GM18505 (cell line): ENCODE data around the gene MYO9B.
"Not testable (repeated sequence)": the region's sequence is repeated elsewhere in the genome, so short reads cannot be mapped to it uniquely, and the experiment has no call there.

Experiments
- ATAC-seq: cut with Tn5 transposase; IDR thresholded peaks from one replicate; pipeline ENCODE4 v1.9.1; 2021; ENCODE audit not compliant: unreplicated experiment
- POLR2A ChIP-seq: IDR thresholded peaks from 4 replicates; pipeline ENCODE4 v1.6.1; 2011; ENCODE audit warnings: borderline replicate concordance; ENCODE audit not compliant: insufficient read depth, insufficient read length; ENCODE audit errors: extremely low read depth

Gene MYO9B

DNA sequence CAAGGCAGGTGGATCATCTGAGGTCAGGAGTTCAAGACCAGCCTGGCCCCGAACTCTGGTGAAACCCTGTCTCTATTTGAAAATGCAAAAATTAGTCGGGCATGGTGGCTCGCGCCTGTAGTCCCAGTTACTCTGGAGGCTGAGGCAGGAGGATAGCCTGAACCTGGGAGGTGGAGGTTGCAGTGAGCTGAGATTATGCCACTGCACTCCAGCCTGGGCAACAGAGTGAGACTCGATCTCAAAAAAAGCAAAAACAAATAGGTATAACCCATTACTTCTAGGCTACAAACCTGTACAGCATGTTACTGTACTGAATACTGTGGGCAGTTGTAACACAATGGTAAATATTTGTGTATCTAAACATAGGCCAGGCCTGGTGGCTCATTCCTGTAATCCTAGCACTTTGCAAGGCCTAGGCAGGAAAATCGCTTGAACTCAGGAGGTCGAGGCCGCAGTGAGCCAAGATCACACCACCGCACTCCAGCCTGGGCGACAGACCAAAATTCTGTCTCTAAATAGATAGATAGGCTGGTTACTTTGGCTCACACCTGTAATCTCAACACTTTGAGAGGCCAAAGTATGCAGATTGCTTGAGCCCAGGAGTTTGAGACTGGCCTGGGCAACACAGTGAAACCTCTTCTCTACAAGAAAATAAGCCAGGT lies 63.5 kb downstream of the MYO9B start:
- ATAC-seq = no peak
- TF ChIP-seq POLR2A = no peak

DNA sequence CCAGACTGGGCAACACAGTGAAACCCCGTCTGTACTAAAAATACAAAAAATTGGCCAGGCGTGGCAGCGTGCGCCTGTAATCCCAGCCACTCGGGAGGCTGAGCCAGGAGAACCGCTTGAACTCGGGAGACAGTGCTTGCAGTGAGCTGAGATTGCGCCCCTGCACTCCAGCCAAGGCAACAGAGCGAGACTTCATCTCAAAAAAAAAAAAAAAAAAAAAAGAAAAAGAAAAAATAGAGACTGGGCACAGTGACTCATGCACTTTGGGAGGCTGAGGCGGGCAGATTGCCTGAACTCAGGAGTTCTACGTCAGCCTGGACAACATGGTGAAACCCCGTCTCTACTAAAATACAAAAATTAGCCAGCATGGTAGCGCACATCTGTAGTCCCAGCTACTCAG lies 69.2 kb downstream of the MYO9B start:
- not testable (repeated sequence) for ATAC-seq

DNA sequence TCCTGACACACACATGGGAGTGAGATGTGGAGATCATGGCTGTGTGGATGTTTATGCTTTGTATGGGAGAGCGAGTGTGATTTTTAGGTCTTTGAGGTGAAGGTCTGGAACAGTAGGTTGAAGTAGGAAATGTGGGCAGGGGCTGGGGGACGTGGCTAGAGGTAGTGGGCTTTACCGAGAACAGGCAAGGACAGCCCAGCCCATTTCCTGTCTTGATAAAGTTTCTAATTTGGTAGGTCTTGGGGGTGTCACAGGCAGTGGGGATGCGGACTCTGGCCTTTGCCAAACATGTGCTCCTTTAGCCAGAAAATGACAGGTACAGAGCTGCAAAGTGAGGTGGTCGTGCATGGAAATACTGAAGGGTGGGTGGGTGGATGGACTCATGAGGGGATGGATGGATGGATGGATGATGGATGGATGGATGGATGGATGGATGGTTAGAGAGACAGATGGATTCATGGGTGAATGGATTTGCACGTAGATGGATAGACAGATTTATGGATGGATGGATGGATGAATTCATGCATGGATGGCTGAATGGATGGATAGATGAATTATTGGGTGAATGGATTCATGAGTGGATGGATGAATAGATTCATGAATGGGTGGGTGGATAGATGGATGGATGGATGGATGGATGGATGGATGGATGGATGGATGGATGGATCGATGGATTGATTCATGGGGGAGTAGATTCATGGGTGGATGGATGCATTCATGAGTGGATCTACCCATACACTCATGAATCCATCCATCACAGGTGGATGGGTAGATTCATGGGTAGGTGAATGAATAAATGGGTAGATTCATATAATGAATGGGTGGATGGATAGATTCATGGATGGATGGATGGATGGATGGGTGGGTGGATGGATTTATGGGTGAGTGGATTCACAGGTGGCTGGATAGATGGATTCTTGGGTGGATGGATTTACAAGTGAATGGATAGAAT lies 70.2 kb downstream of the MYO9B start:
- no peak for TF ChIP-seq POLR2A
- ATAC-seq = no peak

DNA sequence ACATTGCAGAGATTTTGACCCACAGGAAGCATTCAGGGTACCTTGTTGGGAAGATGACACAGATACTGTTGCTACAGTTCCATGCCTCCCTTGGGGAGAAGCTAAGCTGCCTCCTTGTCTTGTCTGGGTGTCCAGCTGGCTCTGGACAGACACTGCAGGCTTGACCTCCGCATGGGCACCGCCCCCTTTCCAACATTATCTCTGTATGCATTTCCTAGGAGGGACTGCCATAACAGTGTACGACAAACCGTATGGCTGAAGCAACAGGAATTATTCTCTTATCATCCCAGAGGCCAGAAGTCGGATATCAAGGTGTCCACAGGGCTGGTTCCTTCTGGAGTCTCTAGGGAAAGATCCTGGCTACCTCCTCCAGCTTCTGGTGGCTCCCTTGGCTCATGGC lies 72.6 kb downstream of the MYO9B start:
- ATAC-seq = no peak
- TF ChIP-seq POLR2A = no peak

DNA sequence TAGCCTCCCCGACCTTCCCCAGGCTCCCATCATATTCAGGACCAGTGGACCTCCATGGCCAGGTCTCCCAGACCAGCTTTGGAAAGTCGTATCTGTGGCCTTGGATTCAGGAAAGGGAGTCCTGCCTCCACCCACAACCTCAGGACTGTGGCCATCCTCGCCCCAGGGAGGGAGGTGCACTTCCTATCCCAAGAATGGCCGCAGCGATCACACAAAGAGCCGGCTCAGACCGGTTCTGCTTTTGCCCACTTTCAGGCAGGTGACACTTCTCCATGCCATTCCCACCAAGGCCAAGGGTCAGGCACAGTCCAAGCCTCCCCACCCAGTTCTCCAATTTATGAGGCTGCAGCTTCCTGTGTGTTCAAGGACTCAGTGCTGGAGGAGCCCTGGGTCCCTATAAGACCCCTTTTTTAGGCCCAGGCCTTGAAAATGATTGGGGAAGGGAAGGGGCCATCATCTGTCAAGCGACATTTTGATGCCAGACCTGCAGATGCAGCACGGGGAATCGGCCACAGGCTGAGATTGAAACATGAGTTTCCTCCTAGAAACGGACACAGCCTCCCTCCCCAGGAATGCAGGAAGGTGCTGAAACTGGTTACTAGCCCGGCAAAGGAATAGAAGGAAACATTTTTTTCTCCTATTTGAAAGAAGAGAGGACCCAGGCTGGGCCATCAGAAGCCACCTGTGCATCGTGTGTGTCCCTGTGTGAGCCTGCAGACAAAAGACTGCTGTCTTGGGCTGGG lies 74.0 kb downstream of the MYO9B start:
- no peak for ATAC-seq

DNA sequence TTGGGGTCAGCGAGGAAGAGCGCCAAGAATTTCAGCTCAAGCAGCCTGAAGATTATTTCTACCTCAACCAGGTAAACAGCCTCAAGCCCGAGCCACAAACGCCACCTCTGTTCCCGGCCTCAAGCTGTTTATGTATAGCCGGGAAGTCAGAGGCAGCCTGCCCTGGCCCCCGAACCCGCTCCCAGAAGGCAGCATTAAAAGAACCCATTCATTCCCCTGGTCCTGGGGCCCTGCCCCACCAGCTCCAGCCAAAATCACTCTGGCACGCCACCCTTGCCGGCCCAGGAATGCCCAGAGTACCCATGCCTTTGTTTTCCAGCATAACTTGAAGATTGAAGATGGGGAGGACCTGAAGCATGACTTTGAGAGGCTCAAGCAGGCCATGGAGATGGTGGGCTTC lies 78.4 kb downstream of the MYO9B start:
- ATAC-seq = no peak
- TF ChIP-seq POLR2A = no peak

More for the DNA sequence above, 74.0 kb downstream of the MYO9B start:
- no peak for TF ChIP-seq POLR2A

DNA sequence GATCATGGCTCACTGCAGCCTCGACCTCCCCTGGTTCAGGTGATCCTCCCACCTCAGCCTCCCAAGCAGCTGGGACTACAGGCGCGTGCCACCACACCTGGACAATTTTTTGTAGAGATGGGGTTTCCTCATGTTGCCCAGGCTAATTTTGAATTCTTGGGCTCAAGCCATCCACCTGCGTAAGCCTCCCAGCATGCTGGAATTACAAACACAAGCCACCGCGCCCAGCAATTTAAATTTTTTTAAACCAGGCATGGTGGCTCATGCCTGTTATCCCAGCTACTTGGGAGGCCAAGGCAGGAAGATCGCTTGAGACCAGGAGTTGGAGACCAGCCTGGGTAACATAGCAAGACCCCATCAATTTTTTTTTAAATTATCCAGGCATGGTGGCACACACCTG lies 79.7 kb downstream of the MYO9B start:
- no peak for TF ChIP-seq POLR2A
- no peak for ATAC-seq

DNA sequence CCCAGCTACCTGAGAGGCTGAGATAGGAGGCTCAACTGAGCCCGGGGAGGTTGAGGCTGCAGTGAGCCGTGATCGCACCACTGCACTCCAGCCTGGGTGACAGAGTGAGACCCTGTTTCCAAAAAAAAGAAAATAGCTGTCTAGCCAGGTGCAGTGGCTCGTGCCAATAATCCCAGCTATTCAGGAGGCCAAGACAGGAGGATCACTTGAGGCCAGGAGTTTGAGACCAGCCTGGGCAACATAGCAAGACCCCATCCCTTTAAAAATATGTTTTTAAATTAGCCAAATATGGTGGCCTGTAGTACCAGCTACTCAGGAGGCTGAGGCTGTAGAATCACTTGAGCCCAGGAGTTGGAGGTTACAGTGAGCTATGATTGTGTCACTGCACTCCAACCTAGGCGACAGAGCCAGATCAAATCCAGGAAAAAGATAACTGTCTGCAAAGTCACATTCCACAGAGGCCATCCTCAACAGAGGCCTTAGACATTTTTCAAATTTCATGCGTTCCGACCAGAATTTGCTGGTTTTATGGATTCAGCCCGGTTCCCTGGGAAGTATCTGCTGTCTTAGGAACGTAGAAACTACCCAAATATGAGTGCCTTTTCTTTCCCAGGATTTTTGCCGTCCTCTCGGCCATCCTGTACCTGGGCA lies 80.8 kb downstream of the MYO9B start:
- ATAC-seq = no peak

DNA sequence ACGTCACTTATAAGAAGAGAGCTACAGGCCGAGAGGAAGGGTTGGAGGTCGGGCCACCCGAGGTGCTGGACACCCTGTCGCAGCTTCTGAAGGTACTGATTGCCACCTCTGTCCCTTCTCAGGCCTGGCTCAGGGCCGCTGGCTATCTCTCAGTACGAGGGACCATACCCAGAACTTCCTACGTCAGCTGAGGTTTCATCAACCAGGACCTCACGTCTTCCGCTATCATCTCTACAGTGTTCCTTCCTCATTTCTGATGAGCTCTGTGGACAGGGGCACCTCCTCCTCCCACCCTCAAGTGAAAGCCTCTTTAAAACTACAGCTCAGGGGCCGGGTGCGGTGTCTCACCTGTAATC lies 81.3 kb downstream of the MYO9B start:
- no peak for TF ChIP-seq POLR2A
- ATAC-seq = no peak

More for the DNA sequence above, 80.8 kb downstream of the MYO9B start:
- no peak for TF ChIP-seq POLR2A

DNA sequence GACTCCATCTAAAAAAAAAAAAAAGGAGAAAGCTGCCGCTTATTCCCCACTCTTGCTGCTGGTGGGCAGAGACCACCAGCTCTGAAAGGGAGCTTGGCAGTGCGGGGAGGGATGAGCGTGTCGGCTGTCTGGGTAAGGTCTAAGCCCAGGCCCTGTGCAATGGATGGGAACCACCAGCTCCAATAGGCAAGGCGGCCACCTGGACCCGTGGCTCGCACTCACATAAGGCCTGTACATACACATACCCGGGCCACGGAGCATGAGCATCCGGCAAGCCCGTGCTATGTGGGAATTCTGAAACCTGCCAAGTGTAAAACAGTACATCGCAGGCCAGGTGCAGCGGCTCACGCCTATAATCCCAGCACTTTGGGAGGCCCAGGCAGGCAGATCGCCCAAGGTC lies 83.0 kb downstream of the MYO9B start:
- TF ChIP-seq POLR2A = no peak
- ATAC-seq = no peak

DNA sequence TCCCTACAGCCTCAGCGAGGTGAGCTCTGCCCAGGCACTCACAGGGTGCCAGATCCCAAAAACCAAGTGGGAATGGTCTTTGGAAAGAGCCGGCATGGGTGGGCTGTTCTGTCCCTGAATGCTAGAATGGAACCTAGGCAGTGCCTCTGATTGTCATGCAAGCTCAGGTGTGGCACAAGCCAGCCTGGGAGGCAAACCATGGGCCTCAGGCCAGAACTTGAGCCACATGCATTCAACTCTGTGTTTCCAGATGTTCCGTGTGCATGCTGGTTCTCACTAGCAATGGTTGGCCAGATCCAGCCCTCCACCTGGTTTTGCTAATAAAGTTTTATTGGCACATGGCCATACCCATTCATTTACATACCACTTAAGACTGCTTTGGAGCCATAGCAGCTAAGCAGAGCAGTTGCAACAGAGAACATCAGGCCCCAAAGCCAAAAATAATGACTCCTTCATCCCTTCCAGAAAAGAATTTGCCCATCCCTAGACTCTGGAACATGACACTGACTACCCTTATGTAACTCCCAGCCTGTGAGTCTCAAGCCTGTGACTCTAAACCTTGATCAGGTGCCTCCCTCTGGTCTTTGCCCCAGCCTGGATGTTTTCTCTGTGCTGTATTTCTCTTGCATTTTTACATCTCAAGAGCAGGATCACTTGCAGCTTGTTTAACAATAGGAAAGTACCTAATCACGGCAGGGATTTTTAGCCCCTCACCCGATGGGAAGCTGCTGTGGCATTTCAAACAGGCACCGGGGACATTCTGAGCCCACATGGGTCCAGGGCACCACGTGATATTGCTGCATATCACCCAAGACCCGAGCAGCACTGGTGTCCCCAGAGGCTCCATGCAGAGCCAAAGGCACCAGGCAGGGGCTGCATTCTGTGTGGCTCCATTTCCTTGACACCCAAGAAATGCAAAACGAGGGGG lies 84.2 kb downstream of the MYO9B start:
- TF ChIP-seq POLR2A = no peak
- no peak for ATAC-seq

DNA sequence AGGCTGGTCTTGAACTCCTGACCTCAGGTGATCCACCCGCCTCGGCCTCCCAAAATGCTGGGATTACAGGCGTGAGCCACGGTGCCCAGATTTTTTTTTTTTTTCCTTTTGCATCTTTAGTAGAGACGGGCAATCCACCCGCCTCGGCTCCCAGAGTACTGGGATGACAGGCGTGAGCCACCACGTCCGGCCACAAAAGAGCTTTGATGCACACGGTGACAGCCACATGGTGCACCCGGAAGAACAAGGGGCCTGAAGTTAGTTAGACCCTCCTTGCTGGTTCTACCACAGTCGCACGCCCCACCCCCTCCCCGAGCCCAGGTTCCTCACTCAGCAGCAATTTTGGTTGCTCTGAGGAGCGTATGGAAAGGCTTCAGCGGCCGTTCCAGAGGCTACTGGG lies 85.3 kb downstream of the MYO9B start:
- ATAC-seq = no peak
- no peak for TF ChIP-seq POLR2A

DNA sequence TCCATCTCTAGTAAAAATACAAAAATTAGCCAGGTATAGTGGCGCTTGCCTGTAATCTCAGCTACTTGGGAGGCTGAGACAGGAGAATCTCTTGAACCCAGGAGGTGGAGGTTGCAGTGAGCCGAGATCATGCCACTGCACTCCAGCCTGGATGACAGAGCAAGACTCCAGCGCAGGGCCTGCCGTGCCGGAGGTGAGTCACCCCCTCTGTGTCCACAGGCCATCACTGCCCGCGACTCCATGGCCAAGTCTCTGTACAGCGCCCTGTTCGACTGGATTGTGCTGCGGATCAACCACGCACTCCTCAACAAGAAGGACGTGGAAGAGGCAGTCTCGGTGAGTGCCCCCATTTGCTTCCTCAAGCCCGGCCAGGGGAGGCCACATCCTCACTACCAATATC lies 86.6 kb downstream of the MYO9B start:
- ATAC-seq = not testable (repeated sequence)

DNA sequence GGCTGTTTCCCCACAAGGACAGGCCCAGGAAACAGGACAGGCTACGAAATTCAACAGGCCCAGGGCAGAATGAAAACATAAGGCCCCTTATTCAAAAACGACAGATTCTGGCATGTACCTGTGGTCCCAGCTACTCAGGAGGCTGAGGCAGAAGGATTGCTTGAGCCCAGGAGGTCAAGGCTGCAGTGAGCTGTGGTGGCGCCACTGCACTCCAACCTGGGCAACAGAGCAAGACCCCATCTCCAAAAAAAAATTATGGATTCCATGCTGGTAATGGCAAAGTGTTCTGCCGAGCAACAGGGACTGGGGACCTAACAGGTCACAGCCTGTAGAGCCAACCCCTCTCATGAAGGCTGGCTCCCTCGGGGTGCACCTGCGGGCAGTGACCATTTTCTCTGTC lies 87.0 kb downstream of the MYO9B start:
- ATAC-seq = no peak

More for the DNA sequence above, 87.0 kb downstream of the MYO9B start:
- TF ChIP-seq POLR2A = no peak
